RWPE2 (cell line): ENCODE measurements around the gene PRSS50.

Experiments
- ATAC-seq: fragments of 200-7000 bp; cut with Tn5 transposase; 3 replicates; pipeline ENCODE4 v1.9.1; 2021; ENCODE audit warnings: low read depth
- DNase-seq: peaks from one replicate; pipeline ENCODE4 v3.0.0-alpha.2; 2020; ENCODE audit warnings: low spot score
- H3K27ac ChIP-seq: fragments of 450-650 bp; 2 replicates; pipeline ENCODE4 v1.5.1; 2017; ENCODE audit warnings: mild to moderate bottlenecking; ENCODE audit not compliant: poor library complexity, severe bottlenecking
- H3K27me3 ChIP-seq: fragments of 250-450 bp; sonication (Bioruptor Pico); 2 replicates; pipeline ENCODE4 v1.5.1; 2021; ENCODE audit warnings: mild to moderate bottlenecking, moderate library complexity; ENCODE audit not compliant: insufficient read depth, poor library complexity, severe bottlenecking
- H3K36me3 ChIP-seq: fragments of 250-450 bp; sonication (Bioruptor Pico); 2 replicates; pipeline ENCODE4 v1.5.1; 2020; ENCODE audit warnings: low read depth, mild to moderate bottlenecking, moderate library complexity
- H3K4me1 ChIP-seq: fragments of 250-450 bp; sonication (Bioruptor Pico); 2 replicates; pipeline ENCODE4 v1.5.1; 2021; ENCODE audit warnings: mild to moderate bottlenecking, moderate library complexity; ENCODE audit not compliant: insufficient read depth, poor library complexity, severe bottlenecking
- H3K4me3 ChIP-seq: fragments of 250-450 bp; sonication (Bioruptor Pico); 2 replicates; pipeline ENCODE4 v1.5.1; 2021; ENCODE audit warnings: mild to moderate bottlenecking, moderate library complexity; ENCODE audit not compliant: severe bottlenecking
- H3K9me3 ChIP-seq: fragments of 250-450 bp; sonication (Bioruptor Pico); 2 replicates; pipeline ENCODE4 v1.5.1; 2021; ENCODE audit warnings: mild to moderate bottlenecking, moderate library complexity; ENCODE audit not compliant: severe bottlenecking
- TF ChIP-seq, protein P1 (sequence below): fragments of 450-650 bp; IDR thresholded peaks from one replicate; pipeline ENCODE4 v1.5.1; 2017; ENCODE audit warnings: mild to moderate bottlenecking, moderate library complexity; ENCODE audit not compliant: poor library complexity, severe bottlenecking

PRSS50 gene

DNA sequence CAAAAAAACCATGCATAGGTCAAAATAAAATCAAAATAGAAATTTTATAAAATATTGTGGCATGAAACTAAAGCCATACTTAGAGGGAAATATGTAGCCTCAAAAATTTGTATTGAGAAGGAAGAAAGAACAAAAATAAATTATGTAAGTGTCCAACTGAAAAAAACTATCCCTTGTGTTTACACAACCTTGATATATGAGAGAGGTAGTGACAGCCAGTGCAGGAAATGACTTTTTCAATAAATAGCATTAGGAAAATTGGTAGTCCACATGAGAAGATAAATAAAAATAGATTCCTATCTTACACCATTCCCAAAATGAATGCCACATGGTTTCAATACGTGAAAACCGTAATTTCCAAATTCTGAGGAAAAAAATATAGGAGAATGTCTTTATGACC is 13.2 kb upstream of the PRSS50 start:
- TF ChIP-seq, protein P1, sequence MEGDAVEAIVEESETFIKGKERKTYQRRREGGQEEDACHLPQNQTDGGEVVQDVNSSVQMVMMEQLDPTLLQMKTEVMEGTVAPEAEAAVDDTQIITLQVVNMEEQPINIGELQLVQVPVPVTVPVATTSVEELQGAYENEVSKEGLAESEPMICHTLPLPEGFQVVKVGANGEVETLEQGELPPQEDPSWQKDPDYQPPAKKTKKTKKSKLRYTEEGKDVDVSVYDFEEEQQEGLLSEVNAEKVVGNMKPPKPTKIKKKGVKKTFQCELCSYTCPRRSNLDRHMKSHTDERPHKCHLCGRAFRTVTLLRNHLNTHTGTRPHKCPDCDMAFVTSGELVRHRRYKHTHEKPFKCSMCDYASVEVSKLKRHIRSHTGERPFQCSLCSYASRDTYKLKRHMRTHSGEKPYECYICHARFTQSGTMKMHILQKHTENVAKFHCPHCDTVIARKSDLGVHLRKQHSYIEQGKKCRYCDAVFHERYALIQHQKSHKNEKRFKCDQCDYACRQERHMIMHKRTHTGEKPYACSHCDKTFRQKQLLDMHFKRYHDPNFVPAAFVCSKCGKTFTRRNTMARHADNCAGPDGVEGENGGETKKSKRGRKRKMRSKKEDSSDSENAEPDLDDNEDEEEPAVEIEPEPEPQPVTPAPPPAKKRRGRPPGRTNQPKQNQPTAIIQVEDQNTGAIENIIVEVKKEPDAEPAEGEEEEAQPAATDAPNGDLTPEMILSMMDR: no peak
- DNase-seq: no peak
- no peaks in the 10 kb centered on the region for H3K27me3 ChIP-seq
- ATAC-seq: no peak
- H3K4me1 ChIP-seq: no peaks in the 10 kb centered on the region
- no peak overlapping the region for H3K4me3 ChIP-seq
- no peak overlapping the region for H3K27ac ChIP-seq
- no peaks in the 10 kb centered on the region for H3K9me3 ChIP-seq
- H3K36me3 ChIP-seq: no peaks in the 10 kb centered on the region

DNA sequence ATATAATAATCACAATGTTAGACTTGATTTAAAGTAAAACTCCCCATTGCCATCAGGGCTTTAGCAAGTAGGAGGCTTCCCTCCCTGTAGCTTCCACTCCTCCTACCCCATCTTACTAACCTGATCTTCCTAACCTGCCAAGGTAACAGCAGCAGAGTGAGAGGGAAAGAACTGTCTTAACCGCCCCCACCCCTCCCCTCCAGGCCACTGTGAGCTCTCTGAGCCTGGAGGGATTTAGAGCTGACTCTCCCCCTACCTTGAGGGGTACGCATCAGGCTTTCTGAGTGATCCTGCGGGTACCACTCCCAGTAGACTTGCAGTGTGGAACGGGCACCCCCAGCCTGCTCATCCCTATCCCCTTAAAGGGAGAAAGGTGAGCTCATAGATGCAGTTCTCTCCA is 11.4 kb upstream of the PRSS50 start:
- ATAC-seq (no peak), DNase-seq (no peak)
- H3K4me1 ChIP-seq: no peaks in the 10 kb centered on the region
- H3K27ac ChIP-seq: no peak overlapping the region
- TF ChIP-seq, protein P1: no peak
- H3K4me3 ChIP-seq: no peak overlapping the region
- H3K36me3 ChIP-seq: no peaks in the 10 kb centered on the region
- no peaks in the 10 kb centered on the region for H3K27me3 ChIP-seq
- no peaks in the 10 kb centered on the region for H3K9me3 ChIP-seq

DNA sequence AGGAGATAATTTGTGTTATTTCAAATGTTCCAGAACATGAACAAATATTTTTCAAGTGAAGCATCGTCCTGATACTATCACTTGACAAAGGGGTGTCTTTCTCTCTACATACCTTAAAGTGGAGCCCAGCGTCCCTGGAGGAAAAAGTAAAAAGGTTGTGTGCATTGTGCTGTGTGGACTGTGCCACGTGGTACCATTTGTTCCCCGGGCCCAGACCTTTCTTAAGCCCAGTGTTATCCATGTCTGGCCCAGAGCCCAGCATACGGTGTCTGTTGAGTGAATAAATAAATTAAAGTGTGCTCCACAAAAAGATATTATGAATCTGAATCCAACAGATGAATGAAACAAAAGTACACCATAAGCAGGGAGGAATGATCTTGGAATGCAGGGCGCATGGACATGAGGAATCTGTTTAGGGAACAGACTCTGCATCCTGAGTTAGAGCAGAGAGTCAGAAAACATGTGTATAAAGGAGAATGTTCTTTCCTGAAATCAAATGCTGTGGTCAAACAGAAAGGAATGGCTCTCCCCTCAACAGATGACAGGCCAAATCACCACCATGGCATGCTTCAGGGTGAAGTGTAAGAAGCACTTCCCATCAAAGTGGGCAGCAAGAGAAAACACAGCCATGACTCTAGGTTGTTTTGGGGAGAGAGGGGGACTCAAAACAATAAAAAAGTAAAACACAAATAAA is 8.1 kb upstream of the PRSS50 start:
- ATAC-seq (no peak), DNase-seq (no peak)
- H3K4me1 ChIP-seq: no peaks in the 10 kb centered on the region
- no peak overlapping the region for H3K27ac ChIP-seq
- no peaks in the 10 kb centered on the region for H3K9me3 ChIP-seq
- no peaks in the 10 kb centered on the region for H3K36me3 ChIP-seq
- no peaks in the 10 kb centered on the region for H3K27me3 ChIP-seq
- no peak overlapping the region for H3K4me3 ChIP-seq
- TF ChIP-seq, protein P1: no peak

DNA sequence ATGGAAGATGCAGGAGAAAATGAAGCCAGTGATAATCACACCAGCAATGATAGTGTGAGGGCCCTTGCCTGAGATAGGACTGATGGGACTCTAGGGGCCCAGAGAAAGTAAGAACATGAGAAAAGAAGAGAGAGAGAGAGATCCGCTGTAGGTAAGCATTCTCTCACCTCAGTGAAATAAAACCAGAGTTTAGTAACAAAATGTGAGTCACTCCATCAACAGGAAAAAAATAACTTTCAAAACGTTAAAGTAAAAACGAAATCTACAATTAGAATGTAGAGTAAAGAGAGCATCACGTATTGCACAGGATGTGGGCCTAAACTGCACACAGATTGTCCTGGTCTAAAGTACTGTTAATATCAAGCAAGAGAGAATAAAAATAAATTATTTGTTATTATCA is 6.8 kb upstream of the PRSS50 start:
- Histone ChIP-seq H3K9me3 (no peaks in the 10 kb centered on the region), H3K36me3 (no peaks in the 10 kb centered on the region), H3K4me3 (no peak overlapping the region), H3K27me3 (no peaks in the 10 kb centered on the region), H3K27ac (no peak overlapping the region), H3K4me1 (no peaks in the 10 kb centered on the region)
- TF ChIP-seq, protein P1: no peak
- no peak for DNase-seq
- no peak for ATAC-seq

DNA sequence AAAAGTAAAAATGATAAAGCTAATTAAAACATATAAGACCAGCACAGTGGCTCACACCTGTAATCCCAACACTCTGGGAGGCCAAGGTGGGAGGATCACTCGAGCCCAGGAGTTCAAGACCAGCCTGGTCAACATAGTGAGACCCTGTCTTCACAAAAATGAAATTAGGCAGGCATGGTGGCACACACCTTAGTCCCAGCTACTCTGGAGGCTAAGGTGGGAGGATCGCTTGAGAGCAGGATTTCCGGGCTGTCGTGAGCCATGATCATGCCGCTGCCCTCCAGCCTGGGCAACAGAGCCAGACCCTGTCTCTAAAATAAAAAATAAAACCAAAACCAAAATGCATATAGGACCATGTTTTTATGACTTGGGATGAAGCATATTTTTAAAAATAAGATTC is 4.8 kb upstream of the PRSS50 start:
- Histone ChIP-seq H3K4me1 (no peaks in the 10 kb centered on the region), H3K9me3 (no peaks in the 10 kb centered on the region), H3K27me3 (no peaks in the 10 kb centered on the region), H3K27ac (no peak overlapping the region), H3K4me3 (no peak overlapping the region), H3K36me3 (no peaks in the 10 kb centered on the region)
- no peak for ATAC-seq
- DNase-seq: no peak
- TF ChIP-seq, protein P1: no peak
